Hypothalamus (tissue), 51 donors: Measurements from ENCODE around the gene ODAD4.

Experiments
- DNase-seq, 51 donors: peaks; one replicate each; lab custom pipeline; 2025; lab: John Stamatoyannopoulos, UW

Gene ODAD4, protein sequence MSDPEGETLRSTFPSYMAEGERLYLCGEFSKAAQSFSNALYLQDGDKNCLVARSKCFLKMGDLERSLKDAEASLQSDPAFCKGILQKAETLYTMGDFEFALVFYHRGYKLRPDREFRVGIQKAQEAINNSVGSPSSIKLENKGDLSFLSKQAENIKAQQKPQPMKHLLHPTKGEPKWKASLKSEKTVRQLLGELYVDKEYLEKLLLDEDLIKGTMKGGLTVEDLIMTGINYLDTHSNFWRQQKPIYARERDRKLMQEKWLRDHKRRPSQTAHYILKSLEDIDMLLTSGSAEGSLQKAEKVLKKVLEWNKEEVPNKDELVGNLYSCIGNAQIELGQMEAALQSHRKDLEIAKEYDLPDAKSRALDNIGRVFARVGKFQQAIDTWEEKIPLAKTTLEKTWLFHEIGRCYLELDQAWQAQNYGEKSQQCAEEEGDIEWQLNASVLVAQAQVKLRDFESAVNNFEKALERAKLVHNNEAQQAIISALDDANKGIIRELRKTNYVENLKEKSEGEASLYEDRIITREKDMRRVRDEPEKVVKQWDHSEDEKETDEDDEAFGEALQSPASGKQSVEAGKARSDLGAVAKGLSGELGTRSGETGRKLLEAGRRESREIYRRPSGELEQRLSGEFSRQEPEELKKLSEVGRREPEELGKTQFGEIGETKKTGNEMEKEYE

DNA sequence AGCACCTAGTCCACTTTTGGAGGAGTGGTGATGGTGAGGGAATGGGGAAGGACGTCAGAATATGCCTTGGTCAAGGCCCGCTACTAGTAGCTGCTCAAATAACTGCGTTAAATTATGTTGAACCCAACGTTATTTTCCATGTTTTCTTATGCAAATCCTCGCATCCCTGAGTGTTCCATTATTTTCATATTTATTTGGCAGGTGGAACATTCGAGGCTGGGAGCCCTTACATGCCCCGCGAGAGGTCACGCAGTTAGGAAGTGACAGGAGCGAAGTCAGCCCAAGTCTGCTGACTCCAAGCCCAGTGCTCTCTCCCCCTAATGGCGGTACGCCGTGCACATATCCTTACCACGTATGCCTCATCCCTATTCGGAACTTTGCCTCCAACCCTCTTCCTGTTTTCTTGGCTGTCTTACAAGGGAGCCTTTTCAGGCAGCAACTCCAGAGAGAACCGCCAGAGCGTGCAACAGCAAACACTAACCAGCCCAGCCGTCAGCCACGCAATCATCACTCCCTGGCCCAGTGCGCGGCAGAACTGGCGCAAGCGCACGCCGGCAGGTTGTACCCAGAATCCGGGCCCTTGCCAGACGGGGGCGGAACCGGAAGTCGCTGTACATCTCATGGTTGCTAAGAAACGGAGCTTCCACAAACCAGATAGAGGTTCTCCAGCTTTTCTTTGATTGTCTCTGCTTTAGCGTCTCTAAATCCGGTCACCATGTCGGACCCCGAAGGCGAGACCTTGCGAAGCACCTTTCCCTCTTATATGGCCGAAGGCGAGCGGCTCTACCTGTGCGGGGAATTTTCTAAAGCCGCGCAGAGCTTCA is at the start of gene ODAD4:
Gene ODAD4, plus strand, starts transcription at position 609 of the 824 bp plus-strand sequence. Its CDS starts 107 bp downstream, at position 716.
- peak; percentile 63 to 97 (median 91) for DNase-seq

DNA sequence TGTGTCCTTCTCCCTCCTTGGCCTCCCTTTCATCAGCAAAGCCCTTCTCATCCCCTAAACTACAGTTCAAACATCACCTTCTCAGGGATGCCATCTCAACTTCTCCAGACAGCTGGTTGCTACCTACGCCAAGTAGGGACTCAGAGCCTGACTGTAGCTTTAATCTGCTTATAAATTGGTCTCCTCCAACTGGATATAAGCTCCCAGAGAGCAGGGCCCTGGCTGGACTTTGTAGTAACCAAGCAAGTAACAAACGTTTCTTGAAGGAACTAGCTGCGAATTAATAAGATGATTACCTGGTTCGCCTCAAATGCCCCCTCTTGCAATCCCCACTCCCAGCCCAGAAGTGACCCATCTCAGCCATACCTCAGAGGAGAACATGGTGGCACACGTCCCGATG is 47.7 kb upstream of the ODAD4 start:
- no peak for DNase-seq

DNA sequence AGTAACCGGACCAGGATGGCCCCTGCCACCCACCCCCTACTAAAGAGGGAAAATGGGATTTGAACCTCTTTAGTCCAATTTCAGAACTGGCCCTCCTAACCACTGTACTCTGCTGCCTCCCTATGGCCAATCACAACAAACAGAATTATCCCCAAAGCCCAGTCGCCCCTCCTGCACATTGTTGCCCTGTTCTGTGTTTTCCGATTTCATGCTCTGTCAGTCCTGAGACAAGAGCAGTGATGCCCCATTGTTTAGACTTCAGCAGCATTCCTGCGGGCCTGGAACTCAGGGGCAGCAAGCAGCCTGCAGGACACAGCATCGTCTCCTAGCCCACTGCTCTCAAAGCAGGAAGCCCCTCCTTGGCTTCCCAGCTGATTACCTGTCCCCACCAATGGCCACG is 44.7 kb upstream of the ODAD4 start:
- DNase-seq = peak in 4 of 51 donors; percentile 4 to 9 (median 8)

DNA sequence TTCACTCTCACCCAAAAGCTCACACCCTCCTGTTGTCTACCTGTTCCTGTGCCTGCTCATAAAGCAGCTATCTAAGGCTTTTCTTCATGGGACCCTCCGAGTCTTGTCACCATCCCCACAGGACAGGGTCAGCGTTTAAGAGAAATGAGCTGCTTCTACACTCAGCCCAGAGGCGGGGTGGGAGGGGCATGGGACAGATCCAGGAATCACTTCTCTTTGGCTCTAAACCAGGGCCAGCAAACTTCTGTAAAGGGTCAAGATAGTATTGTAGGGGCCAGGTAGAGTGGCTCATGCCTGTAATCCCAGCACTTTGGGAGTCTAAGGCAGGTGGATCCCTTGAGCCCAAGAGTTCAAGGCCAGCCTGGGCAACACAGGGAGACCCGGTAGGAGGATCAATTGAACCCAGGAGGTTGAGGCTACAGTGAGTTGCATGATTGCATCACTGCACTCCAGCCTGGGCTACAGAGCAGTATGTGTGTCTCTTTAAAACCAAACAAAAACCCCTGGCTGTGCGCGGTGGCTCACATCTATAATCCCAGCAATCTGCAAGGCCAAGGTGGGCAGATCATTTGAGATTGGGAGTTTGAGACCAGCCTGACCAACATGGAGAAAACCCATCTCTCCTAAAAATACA is 42.0 kb upstream of the ODAD4 start:
- DNase-seq = peak in 1 of 51 donors; percentile 7

DNA sequence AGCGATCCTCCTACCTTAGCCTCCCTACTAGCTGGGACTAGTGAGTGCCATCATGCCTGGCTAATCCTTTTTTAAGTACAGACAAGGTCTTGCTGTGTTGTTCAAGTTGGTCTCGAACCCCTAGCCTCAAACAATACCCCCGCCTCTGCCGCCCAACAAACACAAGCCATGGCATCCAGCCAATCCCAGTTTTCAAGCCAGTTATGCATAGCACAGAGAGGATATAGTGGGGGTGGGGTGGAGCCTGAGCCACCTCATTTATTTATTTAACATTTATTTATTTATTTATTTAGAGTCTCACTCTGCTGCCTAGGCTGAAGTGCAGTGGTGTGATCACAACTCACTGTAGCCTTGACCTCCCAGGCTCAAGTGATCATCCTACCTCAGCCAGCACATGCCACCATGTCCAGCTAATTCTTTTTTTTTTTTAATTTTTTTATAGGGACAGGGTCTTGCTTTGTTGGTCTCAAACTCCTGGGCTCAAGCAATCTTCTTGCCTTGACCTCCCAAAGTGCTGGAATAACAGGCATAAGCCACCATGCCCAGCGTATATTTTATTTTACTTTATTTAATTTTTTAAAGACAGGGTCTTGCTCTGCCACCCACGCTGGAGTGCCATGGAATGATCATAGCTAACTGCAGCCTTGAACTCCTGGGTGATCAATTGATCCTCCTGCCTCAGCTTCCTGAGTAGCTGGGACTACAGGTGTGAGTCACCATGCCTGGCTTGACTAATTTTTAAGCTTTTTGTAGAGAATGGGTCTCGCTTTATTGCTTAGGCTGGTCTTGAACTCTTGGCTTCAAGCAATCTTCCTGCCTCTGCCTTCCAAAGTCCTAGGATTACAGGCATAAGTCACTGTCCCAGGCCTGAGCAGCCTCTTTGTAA is 39.0 kb upstream of the ODAD4 start:
- no peak for DNase-seq

DNA sequence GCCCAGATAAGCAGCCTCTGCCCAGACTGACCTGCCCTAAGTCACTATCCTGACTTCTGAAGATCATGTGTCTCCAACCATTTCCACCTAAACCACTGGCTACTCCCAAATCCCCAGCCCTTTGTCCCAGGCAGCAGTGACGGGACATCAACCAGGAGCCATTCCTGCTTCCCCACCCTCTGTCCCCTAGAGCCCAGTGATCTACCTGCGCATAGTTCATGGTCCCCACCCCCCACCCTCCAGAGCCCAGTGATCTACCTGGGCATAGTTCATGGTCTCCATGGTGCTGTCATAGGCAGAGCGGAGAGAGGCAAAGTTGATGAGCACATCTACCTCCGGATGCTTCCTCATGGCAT is 38.4 kb upstream of the ODAD4 start:
- no peak for DNase-seq

DNA sequence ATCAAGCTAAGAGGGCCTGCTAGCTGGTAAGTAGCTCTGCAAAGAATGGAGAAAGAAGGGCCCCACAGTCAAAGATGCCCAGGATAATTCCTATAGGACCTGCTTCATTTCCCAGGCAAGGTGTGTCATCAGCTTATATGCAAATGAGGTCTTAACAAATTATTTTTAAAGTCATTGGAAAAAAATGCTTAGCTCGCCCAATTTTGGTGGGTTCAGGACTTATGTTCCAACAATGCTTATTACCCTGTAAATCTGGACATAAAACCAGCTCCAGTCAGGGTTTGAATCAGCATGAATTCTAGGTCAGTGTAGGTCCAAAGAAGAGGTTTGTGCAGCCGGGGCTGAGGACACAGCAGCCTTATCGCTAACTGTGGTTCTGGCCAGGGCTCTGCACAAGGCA is 37.0 kb upstream of the ODAD4 start:
- DNase-seq = no peak

DNA sequence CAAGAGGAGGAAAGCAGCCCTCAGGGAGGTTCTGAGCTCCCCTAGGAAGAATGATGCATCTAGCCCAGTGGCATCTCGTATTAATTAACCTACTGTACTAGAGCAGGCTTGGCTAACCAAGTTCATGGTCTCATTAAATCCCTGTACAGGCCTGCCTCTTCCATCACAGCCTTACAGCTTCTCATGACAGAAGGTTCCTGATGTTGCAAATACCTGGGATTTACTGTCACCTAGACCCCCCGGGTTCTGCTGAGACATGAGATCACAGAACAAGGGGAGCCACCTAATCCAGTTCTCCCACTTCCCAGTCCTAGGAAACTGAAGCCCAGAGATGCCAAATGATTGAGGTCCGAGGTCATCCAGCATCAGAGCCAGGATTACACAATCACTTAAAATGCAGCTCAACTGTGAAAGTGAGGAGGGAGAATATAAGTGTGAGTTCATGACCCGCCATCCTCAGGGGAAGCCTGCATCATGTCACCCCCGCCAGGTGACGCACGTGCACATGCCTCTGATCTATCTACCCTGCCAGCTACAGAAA is 35.6 kb upstream of the ODAD4 start:
- DNase-seq = no peak

DNA sequence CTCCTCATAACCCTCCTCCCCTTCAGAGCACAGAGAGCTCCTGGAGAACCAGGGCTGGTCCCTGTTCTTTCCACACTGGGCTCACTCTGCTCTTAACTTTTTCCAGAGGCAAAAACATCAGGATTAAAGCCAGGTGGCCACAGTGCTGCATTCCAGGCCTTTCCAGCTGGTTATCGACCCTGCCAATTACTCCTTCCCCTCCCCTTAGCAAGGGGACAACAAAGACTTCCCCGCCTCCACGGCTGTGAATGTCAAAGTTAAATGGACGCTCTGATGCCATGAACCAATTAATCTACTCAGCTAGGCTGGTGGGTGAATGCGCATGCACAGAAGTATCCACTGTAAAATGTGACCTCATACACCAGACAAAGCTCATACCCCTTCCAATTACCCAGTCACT is 34.8 kb upstream of the ODAD4 start:
- peak in 1 of 51 donors; percentile 6 for DNase-seq

DNA sequence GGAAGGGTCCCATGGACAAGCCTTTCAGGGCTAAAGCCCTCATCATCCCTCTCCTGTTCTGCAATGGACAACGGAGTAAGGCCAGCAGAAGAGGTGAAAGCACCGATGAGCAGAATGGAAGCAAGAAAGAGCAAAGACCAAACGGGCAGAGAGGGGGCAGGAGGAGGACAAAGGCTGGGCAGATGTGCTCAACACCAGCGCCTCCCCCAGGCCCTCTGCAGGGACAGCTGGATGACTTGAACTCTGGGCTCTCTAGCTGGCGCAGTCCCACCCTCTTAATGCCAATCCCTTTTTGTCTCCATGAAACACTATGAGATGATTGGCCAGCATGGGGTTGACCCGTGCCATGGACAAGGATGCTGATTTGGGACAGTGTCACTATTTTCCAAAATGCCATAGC is 33.7 kb upstream of the ODAD4 start:
- no peak for DNase-seq

DNA sequence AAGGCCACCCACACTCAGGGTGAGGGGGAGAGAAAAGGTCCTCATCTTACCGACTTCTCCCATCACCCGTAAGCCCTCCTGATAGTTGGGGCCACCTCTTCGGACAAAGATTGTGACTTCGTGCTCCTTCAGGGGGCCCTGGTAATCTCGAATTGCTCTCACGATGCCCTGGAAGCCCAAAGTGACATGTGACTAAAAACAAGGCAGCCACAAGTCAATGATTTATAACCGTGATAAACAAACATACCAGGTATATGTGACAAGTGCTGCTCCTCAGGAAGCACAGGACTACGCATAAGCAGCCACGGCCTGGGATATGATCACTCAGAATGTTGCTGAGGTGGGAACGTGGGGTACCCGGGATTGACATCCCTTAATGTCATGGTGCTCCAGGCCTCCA is 28.8 kb upstream of the ODAD4 start:
- no peak for DNase-seq

DNA sequence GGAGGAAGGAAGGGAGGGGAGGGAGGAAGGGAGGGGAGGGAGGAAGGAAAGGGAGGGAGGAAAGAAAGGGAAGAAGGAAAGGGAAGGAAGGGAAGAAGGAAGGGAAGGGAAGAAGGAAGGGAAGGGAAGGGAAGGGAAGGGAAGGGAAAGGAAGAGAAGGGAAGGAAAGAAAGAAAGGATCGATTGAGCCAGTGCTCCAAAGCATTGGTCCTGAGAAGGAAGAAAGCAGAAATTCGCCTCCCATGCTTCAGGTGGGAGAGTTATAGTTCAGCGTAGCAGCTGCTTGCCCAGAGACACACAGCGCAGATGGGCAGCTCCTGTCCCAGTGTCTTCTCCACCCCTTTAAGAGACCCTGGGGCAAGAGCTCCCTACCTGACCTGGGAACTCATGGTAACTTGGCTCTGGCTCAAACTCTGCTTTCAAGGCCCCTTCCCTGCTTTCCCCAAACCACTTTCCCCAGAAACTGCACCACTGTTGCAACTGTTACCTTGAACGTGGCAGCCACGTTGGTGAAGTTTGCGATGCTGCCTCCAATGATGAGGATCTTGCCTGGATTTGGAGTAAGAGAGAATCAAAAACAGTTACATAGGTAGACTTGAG is 26.1 kb upstream of the ODAD4 start:
- no peak for DNase-seq

DNA sequence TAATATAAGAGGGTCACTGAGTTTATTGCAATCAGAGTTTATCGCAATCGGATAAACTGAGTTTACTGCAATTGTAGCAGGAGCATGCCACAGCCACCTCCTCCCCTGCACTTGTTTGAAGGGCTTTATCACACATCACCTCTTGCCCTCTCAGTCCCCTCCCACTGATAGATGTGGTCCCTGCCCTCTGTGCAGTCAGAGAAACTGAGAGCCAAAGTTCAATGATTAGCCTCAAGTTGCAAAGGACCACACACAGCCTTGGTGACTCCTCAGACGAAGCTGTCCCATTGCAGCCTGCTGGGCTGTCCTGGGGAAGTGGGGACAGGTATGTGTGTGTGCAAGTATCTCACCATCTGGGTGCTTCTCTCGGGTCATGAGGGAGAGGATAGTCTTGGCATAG is 25.2 kb upstream of the ODAD4 start:
- DNase-seq = no peak

DNA sequence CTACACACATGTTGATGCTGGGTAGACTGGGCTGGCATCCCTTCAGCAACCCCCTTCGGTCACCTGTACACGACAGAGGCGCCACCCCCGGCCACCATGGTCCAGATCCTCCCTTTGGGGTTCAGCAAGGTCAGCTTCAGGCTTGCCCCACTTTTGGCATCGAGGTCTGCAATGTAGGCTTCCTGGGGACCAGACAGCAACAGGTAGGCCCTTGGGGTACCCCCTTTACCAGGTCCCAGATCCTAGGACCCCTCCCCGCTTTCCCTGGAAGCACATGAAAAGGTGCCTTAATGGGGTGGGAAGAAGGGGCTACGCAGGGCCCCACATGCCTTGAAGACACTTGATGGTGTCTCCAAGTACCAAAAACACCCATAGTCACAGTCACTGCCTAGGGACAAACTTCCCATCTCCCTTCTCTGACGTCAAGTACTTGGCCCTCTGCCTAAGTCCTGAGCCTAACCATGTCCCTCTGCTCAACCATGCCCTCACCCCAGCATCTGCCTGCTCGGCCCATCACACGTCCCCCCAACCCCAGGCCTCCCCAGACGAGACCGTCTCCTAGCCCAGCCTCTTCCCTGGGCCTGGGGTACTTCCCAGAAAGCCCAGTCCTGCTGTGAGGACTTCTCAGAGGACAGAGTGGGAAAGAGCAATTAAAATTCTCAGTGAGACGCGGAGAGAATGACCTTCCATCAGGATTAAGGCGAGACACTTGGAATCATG is 23.8 kb upstream of the ODAD4 start:
- DNase-seq = peak in 2 of 51 donors; percentile 33 to 47

DNA sequence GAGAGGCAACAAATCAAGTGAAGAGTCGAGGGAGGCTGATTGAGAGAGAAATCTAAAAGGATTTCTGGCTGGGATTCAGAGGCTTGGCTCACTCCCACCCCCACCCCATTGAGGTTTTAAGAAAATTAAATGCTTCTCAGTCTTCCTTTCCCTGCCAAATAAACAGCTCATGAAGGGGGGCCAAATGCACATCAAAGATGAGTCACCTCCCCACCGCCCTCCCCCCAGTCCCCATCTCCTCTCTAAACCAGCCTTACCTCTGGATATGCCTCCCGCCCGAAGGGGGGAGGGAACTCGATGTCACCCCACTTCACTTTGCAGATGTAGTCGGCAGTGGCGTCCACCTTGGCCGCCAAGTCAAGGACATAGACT is 23.2 kb upstream of the ODAD4 start:
- peak in 11 of 51 donors; percentile 4 to 47 (median 19) for DNase-seq

DNA sequence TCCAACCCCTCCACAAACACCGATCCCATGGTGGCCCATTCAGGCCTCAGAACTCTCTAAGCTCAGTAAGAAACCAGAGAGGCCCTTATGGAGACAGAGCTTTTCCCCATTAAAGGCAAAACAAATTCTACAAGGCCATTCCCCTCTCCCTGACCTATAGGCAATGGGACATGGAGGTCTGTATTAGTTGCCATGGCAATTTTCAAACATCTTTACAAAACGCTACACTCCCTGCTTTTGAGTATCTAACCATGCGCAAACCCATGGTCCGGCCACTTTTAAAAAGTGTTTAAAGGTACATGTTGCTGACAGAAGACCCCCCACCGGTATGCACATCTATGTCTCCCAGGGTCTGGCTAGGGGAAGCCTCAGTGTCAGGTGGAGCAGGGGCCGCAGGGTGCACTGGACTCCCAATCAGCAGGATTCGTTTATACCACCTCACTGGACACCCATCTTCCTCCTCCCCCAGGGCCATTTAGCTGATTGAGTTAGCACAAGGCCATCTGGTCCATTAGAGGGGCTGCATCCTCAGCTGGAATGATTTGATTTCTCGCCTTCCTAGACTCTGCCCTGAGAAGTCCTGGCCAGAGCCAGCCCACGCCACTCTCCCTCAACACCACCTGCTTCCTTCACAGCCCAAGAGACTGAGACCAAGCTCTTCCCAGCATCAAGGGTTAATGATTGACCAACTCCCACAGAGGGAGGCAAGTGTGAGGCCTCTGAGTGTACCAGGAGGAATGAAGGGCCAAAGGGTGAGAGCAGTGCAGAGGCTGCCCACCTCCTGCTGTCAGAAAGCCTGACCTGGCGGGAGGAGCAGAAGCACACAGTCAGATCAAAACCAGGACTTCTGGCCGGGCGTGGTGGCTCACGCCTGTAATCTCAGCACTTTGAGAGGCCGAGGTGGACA is 22.5 kb upstream of the ODAD4 start:
- DNase-seq = no peak

DNA sequence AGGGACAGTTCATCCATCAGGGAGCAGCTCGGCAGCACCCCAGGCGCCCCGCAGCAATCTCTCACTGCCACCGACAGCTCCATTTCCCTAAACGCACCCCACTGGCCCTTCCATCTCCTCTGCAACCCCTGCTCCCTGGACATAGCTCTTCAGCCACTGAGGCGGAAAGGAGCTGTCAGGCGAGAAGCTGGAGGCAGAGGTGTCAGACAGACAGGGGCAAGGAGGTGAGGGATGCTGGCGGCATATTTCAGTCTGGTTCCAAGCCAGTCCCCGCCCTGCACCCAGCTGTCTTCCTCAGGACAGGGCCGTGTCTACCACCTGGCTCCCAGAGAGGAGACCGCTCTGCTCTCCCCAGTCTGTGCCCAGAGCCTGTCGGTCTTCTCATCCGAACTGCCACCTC is 21.3 kb upstream of the ODAD4 start:
- DNase-seq = no peak
